A673 (cell line): ENCODE measurements around the gene OSBP2. TPM values are rescaled to one million over a fixed set of nuclear protein-coding genes. Genes with fewer than 3 reads are reported as not detected.

ENCODE experiments used
- Bru-seq: library from RNA; stranded (reverse); fragments of 400-500 nt; gene quantifications from one replicate; lab custom pipeline; 2021; lab: Mats Ljungman, UMichigan
- BruChase-seq, 2 experiments: library from RNA; stranded (reverse); fragments of 400-500 nt; gene quantifications; one replicate each; lab custom pipeline; 2021; lab: Mats Ljungman, UMichigan
- BruUV-seq: library from RNA; stranded (reverse); fragments of 400-500 nt; replicated peaks from 2 replicates; lab custom pipeline; 2021; lab: Mats Ljungman, UMichigan
- CTCF ChIA-PET: fragments of 300-600 bp; sonication (Branson Sonifier 250); formaldehyde crosslinking; loops from one replicate; lab custom pipeline; 2022; ENCODE audit warnings: antibody characterized with exemption; lab: Charles Lee
- POLR2A ChIA-PET: fragments of 300-600 bp; sonication (Branson Sonifier 250); formaldehyde crosslinking; loops from one replicate; lab custom pipeline; 2022; ENCODE audit warnings: antibody characterized with exemption; ENCODE audit not compliant: low non-redundant PET; lab: Charles Lee
- DNase-seq: peaks from one replicate; pipeline ENCODE4 v3.0.0-alpha.2; 2015; ENCODE audit warnings: low spot score
- H3K27ac ChIP-seq: fragments of 200-600 bp; sonication (generic); 2 replicates; pipeline ENCODE4 v1.5.1; 2016; ENCODE audit warnings: mixed run types, low read depth, mild to moderate bottlenecking, mixed read lengths, antibody characterized with exemption, low read length; ENCODE audit not compliant: poor library complexity, severe bottlenecking
- H3K27me3 ChIP-seq: fragments of 200-600 bp; sonication (generic); replicated peaks from 2 replicates; pipeline ENCODE4 v1.6.1; 2017; ENCODE audit warnings: mixed run types, low read depth, mild to moderate bottlenecking, mixed read lengths, antibody characterized with exemption, low read length; ENCODE audit not compliant: insufficient read depth, poor library complexity
- H3K36me3 ChIP-seq: fragments of 200-600 bp; sonication (generic); 2 replicates; pipeline ENCODE4 v1.6.1; 2016; ENCODE audit warnings: mixed run types, mild to moderate bottlenecking, mixed read lengths, antibody characterized with exemption, low read length; ENCODE audit not compliant: insufficient read depth, poor library complexity, severe bottlenecking
- H3K4me1 ChIP-seq: fragments of 200-600 bp; sonication (generic); 2 replicates; pipeline ENCODE4 v1.6.1; 2017; ENCODE audit warnings: mixed run types, mild to moderate bottlenecking, mixed read lengths, antibody characterized with exemption, low read length; ENCODE audit not compliant: insufficient read depth, poor library complexity, severe bottlenecking
- H3K4me3 ChIP-seq: fragments of 200-600 bp; sonication (generic); 2 replicates; pipeline ENCODE4 v1.5.1; 2016; ENCODE audit warnings: low read depth, mixed run types, mild to moderate bottlenecking, mixed read lengths, low read length; ENCODE audit not compliant: poor library complexity, severe bottlenecking
- H3K9me3 ChIP-seq: fragments of 200-600 bp; sonication (generic); 2 replicates; pipeline ENCODE4 v1.6.1; 2016; ENCODE audit warnings: mixed run types, low read depth, mild to moderate bottlenecking, mixed read lengths, antibody characterized with exemption, low read length; ENCODE audit not compliant: poor library complexity, severe bottlenecking
- EZH2 ChIP-seq: fragments of 200-600 bp; sonication (generic); IDR thresholded peaks from 2 replicates; pipeline ENCODE4 v1.6.1; 2017; ENCODE audit warnings: borderline replicate concordance, low read depth, mild to moderate bottlenecking, mixed read lengths, antibody characterized with exemption, low read length; ENCODE audit not compliant: poor library complexity, severe bottlenecking
- intact Hi-C: fragments of 100-400 bp; cut with micrococcal nuclease; formaldehyde crosslinking; loops from one replicate; pipeline ENCODE4 v1.10.0; 2022; ENCODE audit not compliant: unreplicated experiment
- long read RNA-seq: library from polyadenylated mRNA; stranded (forward); transcript quantifications from one replicate; pipeline ENCODE4 v2.0.0, GENCODE V29; 2022
- total RNA-seq: library from RNA; stranded (reverse); gene quantifications from 2 replicates; pipeline ENCODE4 v1.2.3, GENCODE V29; 2021
- TF ChIP-seq, protein P1 (sequence below): fragments of 300-800, 200-600 bp; sonication (generic); conservative IDR thresholded peaks from 2 replicates; pipeline ENCODE4 v1.5.1; 2017; ENCODE audit warnings: low read depth, mild to moderate bottlenecking, antibody characterized with exemption, low read length, moderate library complexity, mixed read lengths

OSBP2 gene, protein sequence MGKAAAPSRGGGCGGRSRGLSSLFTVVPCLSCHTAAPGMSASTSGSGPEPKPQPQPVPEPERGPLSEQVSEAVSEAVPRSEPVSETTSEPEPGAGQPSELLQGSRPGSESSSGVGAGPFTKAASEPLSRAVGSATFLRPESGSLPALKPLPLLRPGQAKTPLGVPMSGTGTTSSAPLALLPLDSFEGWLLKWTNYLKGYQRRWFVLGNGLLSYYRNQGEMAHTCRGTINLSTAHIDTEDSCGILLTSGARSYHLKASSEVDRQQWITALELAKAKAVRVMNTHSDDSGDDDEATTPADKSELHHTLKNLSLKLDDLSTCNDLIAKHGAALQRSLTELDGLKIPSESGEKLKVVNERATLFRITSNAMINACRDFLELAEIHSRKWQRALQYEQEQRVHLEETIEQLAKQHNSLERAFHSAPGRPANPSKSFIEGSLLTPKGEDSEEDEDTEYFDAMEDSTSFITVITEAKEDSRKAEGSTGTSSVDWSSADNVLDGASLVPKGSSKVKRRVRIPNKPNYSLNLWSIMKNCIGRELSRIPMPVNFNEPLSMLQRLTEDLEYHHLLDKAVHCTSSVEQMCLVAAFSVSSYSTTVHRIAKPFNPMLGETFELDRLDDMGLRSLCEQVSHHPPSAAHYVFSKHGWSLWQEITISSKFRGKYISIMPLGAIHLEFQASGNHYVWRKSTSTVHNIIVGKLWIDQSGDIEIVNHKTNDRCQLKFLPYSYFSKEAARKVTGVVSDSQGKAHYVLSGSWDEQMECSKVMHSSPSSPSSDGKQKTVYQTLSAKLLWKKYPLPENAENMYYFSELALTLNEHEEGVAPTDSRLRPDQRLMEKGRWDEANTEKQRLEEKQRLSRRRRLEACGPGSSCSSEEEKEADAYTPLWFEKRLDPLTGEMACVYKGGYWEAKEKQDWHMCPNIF
- total RNA-seq (1.8 and 2.1 TPM in 2 replicates), Bru-seq, nascent RNA (percentile 35 among the genes with signal in this experiment), BruChase-seq, experiment 1, labeled RNA remaining after a 2-hour chase (percentile 33 among the genes with signal in this experiment), BruChase-seq, experiment 2, labeled RNA remaining after a 6-hour chase (percentile 41 among the genes with signal in this experiment)
- long read RNA-seq, full-length matches to known transcripts = 3 of 5 reads
- long read RNA-seq, partial matches to known transcripts = 0 of 5 reads
- long read RNA-seq, other reads (novel, unspliced or antisense) = 2 of 5 reads

- CTCF ChIA-PET = no interaction called here
- peak; percentile 23 for DNase-seq
- no peaks in the 10 kb centered on the region for H3K9me3 ChIP-seq
- intact Hi-C loops = no loop called here
- H3K27ac ChIP-seq = no peak within 1 kb of the TSS
- no peaks in the 10 kb centered on the region for H3K36me3 ChIP-seq
- no peaks in the 10 kb centered on the region for H3K27me3 ChIP-seq
- H3K4me1 ChIP-seq = peaks cover 5% of the 10 kb centered on the region
- POLR2A ChIA-PET = no interaction called here
- no peak for TF ChIP-seq EZH2
- TF ChIP-seq, protein P1, sequence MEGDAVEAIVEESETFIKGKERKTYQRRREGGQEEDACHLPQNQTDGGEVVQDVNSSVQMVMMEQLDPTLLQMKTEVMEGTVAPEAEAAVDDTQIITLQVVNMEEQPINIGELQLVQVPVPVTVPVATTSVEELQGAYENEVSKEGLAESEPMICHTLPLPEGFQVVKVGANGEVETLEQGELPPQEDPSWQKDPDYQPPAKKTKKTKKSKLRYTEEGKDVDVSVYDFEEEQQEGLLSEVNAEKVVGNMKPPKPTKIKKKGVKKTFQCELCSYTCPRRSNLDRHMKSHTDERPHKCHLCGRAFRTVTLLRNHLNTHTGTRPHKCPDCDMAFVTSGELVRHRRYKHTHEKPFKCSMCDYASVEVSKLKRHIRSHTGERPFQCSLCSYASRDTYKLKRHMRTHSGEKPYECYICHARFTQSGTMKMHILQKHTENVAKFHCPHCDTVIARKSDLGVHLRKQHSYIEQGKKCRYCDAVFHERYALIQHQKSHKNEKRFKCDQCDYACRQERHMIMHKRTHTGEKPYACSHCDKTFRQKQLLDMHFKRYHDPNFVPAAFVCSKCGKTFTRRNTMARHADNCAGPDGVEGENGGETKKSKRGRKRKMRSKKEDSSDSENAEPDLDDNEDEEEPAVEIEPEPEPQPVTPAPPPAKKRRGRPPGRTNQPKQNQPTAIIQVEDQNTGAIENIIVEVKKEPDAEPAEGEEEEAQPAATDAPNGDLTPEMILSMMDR = no peak
- no TSS peak for BruUV-seq
- peak within 1 kb of the TSS; percentile 49 for H3K4me3 ChIP-seq
Observed at GRCh38 chr22:30694640-30695350, at the start of gene OSBP2. Gene OSBP2, plus strand, starts transcription at chr22:30694874. Its CDS starts 36 bp downstream, at chr22:30694910.

DNA sequence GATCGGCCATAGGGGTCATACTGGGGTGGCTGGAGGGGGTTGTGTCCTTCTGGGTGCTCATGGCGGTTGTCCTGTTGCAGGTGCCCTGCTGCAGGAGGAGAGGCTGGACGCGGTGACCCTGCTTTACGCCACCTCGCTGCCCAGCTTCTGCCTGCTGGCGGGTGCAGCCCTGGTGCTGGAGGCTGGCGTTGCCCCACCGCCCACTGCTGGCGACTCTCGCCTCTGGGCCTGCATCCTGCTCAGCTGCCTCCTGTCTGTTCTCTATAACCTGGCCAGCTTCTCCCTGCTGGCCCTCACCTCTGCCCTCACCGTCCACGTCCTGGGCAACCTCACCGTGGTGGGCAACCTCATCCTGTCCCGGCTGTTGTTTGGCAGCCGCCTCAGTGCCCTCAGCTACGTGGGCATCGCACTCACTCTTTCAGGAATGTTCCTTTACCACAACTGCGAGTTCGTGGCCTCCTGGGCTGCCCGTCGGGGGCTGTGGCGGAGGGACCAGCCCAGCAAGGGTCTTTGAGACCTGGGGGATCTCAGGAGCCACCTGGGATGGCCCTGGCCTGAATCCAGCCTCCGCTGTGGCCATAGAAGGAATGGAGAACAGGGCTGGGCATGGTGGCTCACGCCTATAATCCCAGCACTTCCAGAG is 48.0 kb upstream of the OSBP2 start:
- no TSS peak for BruUV-seq
- Histone ChIP-seq H3K36me3 (no peaks in the 10 kb centered on the region), H3K4me1 (peaks cover 7% of the 10 kb centered on the region), H3K9me3 (no peaks in the 10 kb centered on the region), H3K27ac (no peak overlapping the region), H3K4me3 (no peak overlapping the region), H3K27me3 (no peaks in the 10 kb centered on the region)
- no peak for DNase-seq
- TF ChIP-seq EZH2 = no peak
- TF ChIP-seq, protein P1 = no peak
- ChIA-PET POLR2A (no interaction called here), CTCF (no interaction called here)
- intact Hi-C loops = no loop called here
